Measurements from ENCODE around the gene FSTL4. TPM values are rescaled to one million over a fixed set of nuclear protein-coding genes. Genes with fewer than 3 reads are reported as not detected.

The FSTL4 gene
- total RNA-seq, 2 experiments from 2014 or later = not detected

DNA sequence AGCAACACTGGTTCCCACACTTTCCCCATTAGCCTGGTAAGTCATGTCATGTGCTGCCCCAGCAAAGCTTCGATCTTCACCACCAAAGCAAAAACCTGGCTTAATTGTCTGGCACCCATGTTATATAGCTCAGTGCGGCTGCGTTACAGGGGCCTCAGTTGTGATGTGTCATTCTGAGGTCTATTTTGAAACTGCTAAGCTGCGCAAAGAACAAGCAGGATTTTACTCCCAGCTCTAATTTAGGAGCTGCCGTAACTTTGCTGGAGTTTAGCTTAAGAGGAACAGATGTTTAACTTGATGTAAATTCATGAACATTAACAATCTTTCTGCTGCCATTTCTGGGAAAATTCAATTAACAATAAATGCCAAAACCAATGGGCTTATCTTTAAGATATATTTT lies 286.5 kb downstream of the FSTL4 start:
- BruUV-seq (replicated peaks) = no TSS peak
- H3K9me3 ChIP-seq (ENCODE audit: low read length) = no peaks in the 10 kb centered on the region
- CTCF ChIA-PET (ENCODE audit: unreplicated experiment) = no interaction called here

DNA sequence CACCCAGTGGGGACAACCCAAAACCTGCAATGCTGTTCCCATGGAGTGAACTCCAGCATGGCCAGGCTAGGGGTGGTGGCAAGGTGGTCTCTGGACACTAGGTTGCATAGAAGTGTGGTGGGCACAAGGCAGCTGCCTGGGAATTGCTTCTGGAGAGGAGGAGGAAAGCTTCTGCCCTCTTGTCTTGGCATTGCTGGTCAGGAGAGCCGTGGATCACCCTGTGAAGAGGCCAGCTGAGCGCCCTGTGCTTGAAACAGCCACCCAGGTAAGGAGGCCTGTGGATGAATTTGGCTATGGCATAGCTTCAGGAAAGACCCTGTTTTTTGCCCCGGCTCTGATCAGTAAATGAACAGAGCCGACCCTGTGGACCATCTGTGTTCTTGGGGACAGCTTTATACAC lies 287.4 kb downstream of the FSTL4 start:
- no peaks in the 10 kb centered on the region for H3K9me3 ChIP-seq (ENCODE audit: low read length)
- H3K27ac ChIP-seq (ENCODE audit: low read depth, low read length, poor library complexity, severe bottlenecking) = no peak overlapping the region
- H3K4me2 ChIP-seq (ENCODE audit: low read length) = no peak overlapping the region
- H2AFZ ChIP-seq (ENCODE audit: low read length) = no peak overlapping the region
- no peak for TF ChIP-seq EZH2phosphoT487 (IDR thresholded peaks at IDR 0.05; ENCODE audit: borderline replicate concordance, low read depth, low read length)
- TF ChIP-seq, protein P1, sequence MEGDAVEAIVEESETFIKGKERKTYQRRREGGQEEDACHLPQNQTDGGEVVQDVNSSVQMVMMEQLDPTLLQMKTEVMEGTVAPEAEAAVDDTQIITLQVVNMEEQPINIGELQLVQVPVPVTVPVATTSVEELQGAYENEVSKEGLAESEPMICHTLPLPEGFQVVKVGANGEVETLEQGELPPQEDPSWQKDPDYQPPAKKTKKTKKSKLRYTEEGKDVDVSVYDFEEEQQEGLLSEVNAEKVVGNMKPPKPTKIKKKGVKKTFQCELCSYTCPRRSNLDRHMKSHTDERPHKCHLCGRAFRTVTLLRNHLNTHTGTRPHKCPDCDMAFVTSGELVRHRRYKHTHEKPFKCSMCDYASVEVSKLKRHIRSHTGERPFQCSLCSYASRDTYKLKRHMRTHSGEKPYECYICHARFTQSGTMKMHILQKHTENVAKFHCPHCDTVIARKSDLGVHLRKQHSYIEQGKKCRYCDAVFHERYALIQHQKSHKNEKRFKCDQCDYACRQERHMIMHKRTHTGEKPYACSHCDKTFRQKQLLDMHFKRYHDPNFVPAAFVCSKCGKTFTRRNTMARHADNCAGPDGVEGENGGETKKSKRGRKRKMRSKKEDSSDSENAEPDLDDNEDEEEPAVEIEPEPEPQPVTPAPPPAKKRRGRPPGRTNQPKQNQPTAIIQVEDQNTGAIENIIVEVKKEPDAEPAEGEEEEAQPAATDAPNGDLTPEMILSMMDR (conservative IDR thresholded peaks at IDR 0.05; ENCODE audit: low read length) = no peak
- no peaks in the 10 kb centered on the region for H3K36me3 ChIP-seq (ENCODE audit: insufficient read depth, low read length)
- POLR2A ChIA-PET = no interaction called here
- no peak for DNase-seq (ENCODE audit: low spot score)
- intact Hi-C loops (cut with micrococcal nuclease; ENCODE audit: unreplicated experiment) = no loop called here
- no TSS peak for BruUV-seq (replicated peaks)
- CTCF ChIA-PET (ENCODE audit: unreplicated experiment) = no interaction called here
- H3K9me2 ChIP-seq (ENCODE audit: insufficient read depth, low read length) = no peaks in the 10 kb centered on the region
- H3K4me3 ChIP-seq (ENCODE audit: low read depth, low read length, poor library complexity, severe bottlenecking) = no peak overlapping the region
- no peaks in the 10 kb centered on the region for H4K20me1 ChIP-seq (ENCODE audit: insufficient read depth, low read length)
- no peaks in the 10 kb centered on the region for H3K79me2 ChIP-seq (ENCODE audit: insufficient read depth, low read depth, low read length)
- no peaks in the 10 kb centered on the region for H3K4me1 ChIP-seq (ENCODE audit: insufficient read depth, low read length, poor library complexity, severe bottlenecking)

More for the DNA sequence above, 286.5 kb downstream of the FSTL4 start:
- no peak for TF ChIP-seq EZH2phosphoT487 (IDR thresholded peaks at IDR 0.05; ENCODE audit: borderline replicate concordance, low read depth, low read length)
- TF ChIP-seq, protein P1 (conservative IDR thresholded peaks at IDR 0.05; ENCODE audit: low read length) = no peak
- POLR2A ChIA-PET = no interaction called here
- Histone ChIP-seq H3K27ac (ENCODE audit: low read depth, low read length, poor library complexity, severe bottlenecking) (no peak overlapping the region), H3K36me3 (ENCODE audit: insufficient read depth, low read length) (no peaks in the 10 kb centered on the region), H4K20me1 (ENCODE audit: insufficient read depth, low read length) (no peaks in the 10 kb centered on the region), H3K4me3 (ENCODE audit: low read depth, low read length, poor library complexity, severe bottlenecking) (no peak overlapping the region), H2AFZ (ENCODE audit: low read length) (no peak overlapping the region), H3K4me2 (ENCODE audit: low read length) (no peak overlapping the region), H3K9me2 (ENCODE audit: insufficient read depth, low read length) (no peaks in the 10 kb centered on the region), H3K79me2 (ENCODE audit: insufficient read depth, low read depth, low read length) (no peaks in the 10 kb centered on the region), H3K4me1 (ENCODE audit: insufficient read depth, low read length, poor library complexity, severe bottlenecking) (no peaks in the 10 kb centered on the region)
- intact Hi-C loops (cut with micrococcal nuclease; ENCODE audit: unreplicated experiment) = no loop called here
- DNase-seq (ENCODE audit: low spot score) = no peak

DNA sequence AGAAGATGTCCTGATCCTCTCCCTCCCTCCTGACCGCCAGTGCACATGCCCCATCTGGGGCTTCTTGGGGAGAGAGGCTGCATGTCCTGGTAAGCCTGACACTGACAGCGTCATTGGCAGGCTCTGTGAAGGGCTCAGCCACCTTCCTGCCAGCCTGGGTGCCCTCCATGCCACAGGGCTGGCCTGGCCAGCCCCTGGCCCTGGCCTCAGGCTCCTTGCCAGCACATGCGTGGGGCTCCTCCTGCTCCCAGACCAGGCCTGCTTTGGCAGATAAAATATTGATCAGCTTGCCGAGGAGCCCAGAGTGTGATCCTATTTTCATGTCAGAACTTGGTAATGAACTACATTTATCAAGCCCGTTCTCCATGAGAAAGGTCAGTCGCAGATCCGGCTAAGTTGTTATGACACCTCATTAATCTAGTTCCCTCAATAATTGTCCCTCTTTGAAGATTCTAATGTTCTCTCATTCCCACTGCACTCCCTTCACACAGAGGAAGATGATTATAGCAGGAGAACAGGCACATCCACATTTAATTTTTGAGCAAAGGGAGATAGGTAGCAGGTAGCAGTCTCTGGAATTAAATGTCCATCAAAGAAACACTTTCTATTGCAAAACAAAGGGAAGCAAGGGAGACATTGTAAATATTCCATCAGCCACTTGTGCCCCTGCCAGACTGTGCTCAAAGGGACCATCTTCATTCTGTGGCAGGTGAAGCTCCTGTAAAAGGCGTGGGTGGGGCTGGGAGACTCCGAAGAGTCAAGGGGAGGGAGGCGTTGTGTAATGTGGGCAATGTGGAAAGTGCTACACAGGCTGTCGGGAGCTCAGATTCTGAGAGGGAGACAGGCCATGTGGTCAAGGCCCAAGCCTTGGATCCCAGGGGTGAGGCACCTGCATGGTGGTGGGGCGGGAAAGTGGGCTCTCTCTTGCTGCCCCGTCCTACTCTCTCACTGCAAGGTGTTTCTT lies 288.6 kb downstream of the FSTL4 start:
- H2AFZ ChIP-seq (ENCODE audit: low read length) = no peak overlapping the region
- POLR2A ChIA-PET = no interaction called here
- H3K36me3 ChIP-seq (ENCODE audit: insufficient read depth, low read length) = no peaks in the 10 kb centered on the region
- no peaks in the 10 kb centered on the region for H3K79me2 ChIP-seq (ENCODE audit: insufficient read depth, low read depth, low read length)
- CTCF ChIA-PET (ENCODE audit: unreplicated experiment) = no interaction called here
- DNase-seq (ENCODE audit: low spot score) = no peak
- no peaks in the 10 kb centered on the region for H3K4me1 ChIP-seq (ENCODE audit: insufficient read depth, low read length, poor library complexity, severe bottlenecking)
- H3K27ac ChIP-seq (ENCODE audit: low read depth, low read length, poor library complexity, severe bottlenecking) = no peak overlapping the region
- no peak overlapping the region for H3K4me2 ChIP-seq (ENCODE audit: low read length)
- no peaks in the 10 kb centered on the region for H3K9me3 ChIP-seq (ENCODE audit: low read length)
- no TSS peak for BruUV-seq (replicated peaks)
- TF ChIP-seq EZH2phosphoT487 (IDR thresholded peaks at IDR 0.05; ENCODE audit: borderline replicate concordance, low read depth, low read length) = no peak
- TF ChIP-seq, protein P1 (conservative IDR thresholded peaks at IDR 0.05; ENCODE audit: low read length) = no peak
- intact Hi-C loops (cut with micrococcal nuclease; ENCODE audit: unreplicated experiment) = no loop called here
- no peaks in the 10 kb centered on the region for H4K20me1 ChIP-seq (ENCODE audit: insufficient read depth, low read length)
- H3K9me2 ChIP-seq (ENCODE audit: insufficient read depth, low read length) = no peaks in the 10 kb centered on the region
- no peak overlapping the region for H3K4me3 ChIP-seq (ENCODE audit: low read depth, low read length, poor library complexity, severe bottlenecking)
